NCI-H1436 (cell line): ENCODE results near the gene PIGR.

Experiments used
- DNase-seq: peaks from one replicate; lab custom pipeline; 2025; lab: John Stamatoyannopoulos, UW

Gene PIGR

GRCh38 chr1:206960676-206961386 lies 14.6 kb upstream of the PIGR start:
- no peak for DNase-seq

GRCh38 chr1:206958144-206958543 lies 11.9 kb upstream of the PIGR start:
- DNase-seq: no peak

- DNase-seq: no peak
These were observed 11.4 kb upstream of the PIGR start for GRCh38 chr1:206957639-206958038.

GRCh38 chr1:206955476-206956451 lies 9.5 kb upstream of the PIGR start:
- no peak for DNase-seq

DNA sequence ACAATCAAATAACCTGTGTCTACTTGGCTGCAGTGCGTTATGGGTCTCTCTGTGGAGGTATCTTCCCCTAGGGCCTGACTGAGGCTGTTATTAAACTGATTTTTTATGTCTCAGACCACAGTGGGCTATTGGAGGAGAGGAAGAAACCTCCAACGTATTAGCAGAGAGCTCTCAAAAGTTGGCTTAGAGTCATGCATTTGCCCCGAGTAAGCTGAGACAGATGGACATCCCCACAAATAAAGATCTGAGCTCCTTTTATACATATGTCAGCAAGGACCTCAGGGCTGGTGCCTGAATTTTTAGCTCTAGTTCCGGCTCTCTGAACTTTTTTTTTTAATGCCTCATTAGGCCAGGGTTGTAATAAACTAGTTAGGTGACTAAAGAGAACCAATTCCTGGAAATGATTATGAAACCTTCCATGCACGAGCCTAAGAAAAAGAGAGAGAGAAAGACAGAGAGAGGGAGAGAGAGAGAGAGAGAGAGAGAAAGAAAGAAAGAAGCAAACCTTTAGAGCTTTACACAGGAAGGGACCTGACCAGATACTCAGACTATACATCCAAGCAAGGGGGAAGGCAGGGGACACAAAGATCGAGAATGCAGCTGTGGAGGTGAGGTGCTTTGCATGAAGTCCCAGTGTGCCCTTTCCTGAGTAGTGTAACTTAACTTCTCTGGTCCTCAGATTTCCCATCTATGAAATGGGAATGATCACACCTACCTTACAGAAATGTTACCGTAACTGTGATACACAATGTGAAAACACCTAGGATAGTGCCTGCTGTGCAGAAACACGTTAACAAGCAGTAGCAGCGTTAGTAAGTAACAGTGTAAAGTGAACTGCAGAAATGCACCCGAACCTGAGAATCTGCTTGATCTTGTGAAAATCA lies 8.4 kb upstream of the PIGR start:
- DNase-seq: no peak

DNA sequence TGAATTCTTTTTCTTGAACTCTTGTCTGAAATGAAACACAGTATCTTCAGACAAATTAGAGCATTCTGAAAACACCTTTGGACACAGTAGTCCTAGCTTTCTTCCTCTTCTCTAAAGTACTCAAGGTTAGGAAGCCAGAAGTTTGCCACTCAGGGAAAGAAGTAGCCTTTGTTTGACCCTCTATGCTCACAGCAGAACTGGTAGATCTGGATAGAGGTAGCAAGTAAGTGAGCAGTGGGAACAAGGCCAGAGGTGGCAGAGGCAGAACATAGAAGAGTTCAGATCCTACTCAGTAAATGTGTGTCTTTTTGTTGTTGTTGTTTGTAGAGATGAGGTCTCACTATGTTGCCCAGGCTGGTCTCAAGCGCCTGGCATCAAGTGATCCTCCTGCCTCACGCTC lies 7.4 kb upstream of the PIGR start:
- no peak for DNase-seq

DNA sequence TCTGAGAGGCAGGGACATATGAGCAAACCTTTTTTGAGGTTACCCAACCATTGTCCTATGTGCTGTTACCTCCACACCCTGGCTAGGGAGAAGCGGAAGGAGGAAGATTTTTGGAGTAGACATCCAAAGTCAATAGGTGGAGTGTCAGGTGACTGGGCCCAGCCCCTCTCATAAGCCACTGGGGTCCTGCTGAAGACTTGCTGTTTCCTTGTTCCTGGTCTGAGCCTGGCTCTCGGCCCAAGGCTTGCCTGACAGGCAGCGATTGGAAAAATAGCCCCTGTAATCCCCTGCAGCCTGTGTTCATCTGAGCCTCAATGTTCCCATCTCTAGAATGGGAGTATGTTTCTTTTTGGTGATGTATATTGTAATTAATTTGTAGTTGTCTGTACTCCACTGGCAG lies 6.9 kb upstream of the PIGR start:
- DNase-seq: no peak

GRCh38 chr1:206952171-206952570 lies 5.9 kb upstream of the PIGR start:
- DNase-seq: no peak

- no peak for DNase-seq
These were observed 5.2 kb upstream of the PIGR start for GRCh38 chr1:206951318-206952100.

GRCh38 chr1:206949641-206950040 lies 3.4 kb upstream of the PIGR start:
- no peak for DNase-seq

DNA sequence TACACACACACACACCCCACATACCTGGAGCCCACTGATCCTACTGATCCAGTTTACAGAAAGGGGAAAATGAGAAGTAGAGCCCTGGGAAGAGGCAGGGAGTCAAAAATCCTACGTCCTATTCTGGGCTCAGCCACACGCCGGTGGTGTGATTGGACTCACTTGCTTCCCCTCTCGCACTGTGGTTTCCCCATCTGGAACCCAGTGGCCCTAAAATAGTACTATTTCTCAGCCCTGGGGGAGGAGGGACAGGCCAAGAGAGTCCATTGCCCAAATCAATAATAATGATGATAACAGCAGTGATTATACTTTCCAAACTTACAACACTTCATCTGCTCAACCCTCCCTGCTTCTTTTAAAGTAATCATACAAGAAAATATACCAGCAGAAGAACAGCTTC lies 2.9 kb upstream of the PIGR start:
- DNase-seq: no peak

GRCh38 chr1:206947255-206947654 lies 989 bp upstream of the PIGR start:
- no peak for DNase-seq

GRCh38 chr1:206945779-206946178 lies 487 bp downstream of the PIGR start:
- DNase-seq: no peak

GRCh38 chr1:206944703-206945102 lies 1.6 kb downstream of the PIGR start:
- no peak for DNase-seq

- no peak for DNase-seq
These were observed 4.4 kb downstream of the PIGR start for GRCh38 chr1:206941766-206942418.

DNA sequence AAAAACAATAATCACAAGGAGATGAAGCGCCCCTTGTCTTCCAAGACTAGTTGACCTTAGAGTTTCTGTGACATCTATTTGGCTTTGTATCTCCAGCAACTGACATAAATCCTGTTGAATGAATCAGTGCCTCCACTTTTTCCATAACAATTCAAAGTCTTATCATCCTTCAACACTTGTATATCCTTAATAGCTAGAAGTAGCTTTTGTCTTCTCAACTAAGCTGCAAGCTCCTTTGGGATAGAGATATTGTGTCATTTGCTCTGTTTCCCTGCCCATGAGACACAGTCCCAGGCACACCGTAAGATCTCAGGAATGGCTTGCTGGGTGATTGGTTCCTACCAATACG lies 5.7 kb downstream of the PIGR start:
- DNase-seq: no peak

GRCh38 chr1:206939841-206940587 lies 6.3 kb downstream of the PIGR start:
- DNase-seq: no peak

DNA sequence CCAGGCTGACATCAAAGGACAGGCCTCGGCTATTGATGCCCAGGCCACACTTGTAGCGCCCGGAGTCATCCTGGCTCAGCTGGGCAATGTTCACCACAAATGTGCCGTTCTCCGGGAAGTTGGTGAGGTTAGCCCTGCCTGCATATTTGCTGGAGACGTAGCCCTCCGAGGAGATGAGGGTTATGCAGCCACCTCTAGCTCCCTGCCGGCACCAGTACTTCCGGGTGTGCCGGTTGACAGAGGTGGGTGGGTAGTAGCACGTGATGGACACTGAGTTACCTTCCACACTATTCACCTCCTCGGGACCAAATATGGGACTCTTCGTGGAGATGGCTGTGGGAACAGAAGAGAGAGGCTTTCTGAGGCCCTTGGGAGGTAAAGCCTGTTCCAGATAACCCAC lies 7.1 kb downstream of the PIGR start:
- no peak for DNase-seq

DNA sequence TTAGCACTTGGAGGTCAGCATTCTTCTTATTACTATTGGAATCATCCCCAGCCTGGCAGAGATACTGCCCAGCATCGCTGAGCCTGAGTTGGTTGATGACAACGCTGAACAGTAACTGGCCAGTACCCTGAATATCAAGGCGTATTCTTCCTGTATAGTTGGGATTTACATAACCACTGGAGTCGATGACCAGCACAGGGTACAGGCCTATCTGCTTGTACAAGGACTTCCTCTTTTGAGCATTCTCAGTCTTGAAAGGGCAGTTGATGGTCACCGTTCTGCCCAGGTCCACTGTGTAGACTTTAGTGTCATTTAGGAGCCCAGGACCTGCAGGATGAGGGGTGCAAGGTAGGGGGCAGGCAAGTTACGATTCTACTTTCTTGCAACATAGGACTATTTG lies 8.8 kb downstream of the PIGR start:
- DNase-seq: no peak

- no peak for DNase-seq
These were observed 10.7 kb downstream of the PIGR start for GRCh38 chr1:206935491-206936067.
